Thyroid gland (tissue), 4 donors: Measurements from ENCODE around the gene SYNDIG1L. TPM values are rescaled to one million over a fixed set of nuclear protein-coding genes. Genes with fewer than 3 reads are reported as not detected.

Experiments used
- DNase-seq, 2 donors: peaks; one replicate each; pipeline ENCODE4 v3.0.0-alpha.2; 2019
- H3K27ac ChIP-seq, 3 donors: fragments of 200-600 bp; sonication (generic); 1 replicate in 2 of 3; 2 replicates in 1 of 3; pipeline ENCODE4 v1.5.1; 2016 to 2019; ENCODE audit warnings: mild to moderate bottlenecking in 1 of 3, moderate library complexity in 1 of 3
- H3K27me3 ChIP-seq: fragments of 200-600 bp; sonication (generic); one replicate; pipeline ENCODE4 v1.5.1; 2019
- H3K36me3 ChIP-seq, 2 donors: fragments of 200-600 bp; sonication (generic); one replicate each; pipeline ENCODE4 v1.5.1; 2016 to 2019
- H3K4me1 ChIP-seq, 2 donors: fragments of 200-600 bp; sonication (generic); one replicate each; pipeline ENCODE4 v1.5.1; 2017 to 2019
- H3K4me3 ChIP-seq, 3 donors: fragments of 200-600 bp; sonication (generic); replicated peaks in 1 of 3; 1 replicate in 2 of 3; 2 replicates in 1 of 3; pipeline ENCODE4 v1.5.1; 2016; ENCODE audit warnings: mild to moderate bottlenecking in 1 of 3
- H3K9me3 ChIP-seq: fragments of 200-600 bp; sonication (generic); one replicate; pipeline ENCODE4 v1.5.1; 2017
- POLR2A ChIP-seq, 2 donors: fragments of 450-650 bp; IDR thresholded peaks; one replicate each; pipeline ENCODE4 v1.6.1; 2017; ENCODE audit warnings: antibody characterized with exemption in 2 of 2, mild to moderate bottlenecking in 2 of 2, moderate library complexity in 1 of 2
- WGBS, 2 donors: methylation state at CpG; one replicate each; pipeline ENCODE4 v1.1.5; 2017; 5-methylcytosine and 5-hydroxymethylcytosine counted together
- intact Hi-C: fragments of 100-400 bp; cut with DNase I; formaldehyde crosslinking; loops from one replicate; pipeline ENCODE4 v1.15.1; 2023
- total RNA-seq, 4 donors: library from RNA; depleted of rRNA; stranded (reverse); fragments of >200 nt; gene quantifications; one replicate each; pipeline ENCODE4 v1.2.3, GENCODE V29; 2016
- TF ChIP-seq, protein P1 (sequence below), 6 experiments: fragments of 200-600 bp in 3 of 6; fragments of 450-650 bp in 3 of 6; sonication (generic) in 3 of 6; IDR thresholded peaks; one replicate each; pipeline ENCODE4 v1.5.1; 2016 to 2019; ENCODE audit warnings: antibody characterized with exemption in 6 of 6, mild to moderate bottlenecking in 2 of 6, inconsistent platforms in 1 of 6, moderate library complexity in 1 of 6

SYNDIG1L gene
- total RNA-seq, 4 donors from 2014 or later: 0.13 to 0.54 TPM; not detected in 2

DNA sequence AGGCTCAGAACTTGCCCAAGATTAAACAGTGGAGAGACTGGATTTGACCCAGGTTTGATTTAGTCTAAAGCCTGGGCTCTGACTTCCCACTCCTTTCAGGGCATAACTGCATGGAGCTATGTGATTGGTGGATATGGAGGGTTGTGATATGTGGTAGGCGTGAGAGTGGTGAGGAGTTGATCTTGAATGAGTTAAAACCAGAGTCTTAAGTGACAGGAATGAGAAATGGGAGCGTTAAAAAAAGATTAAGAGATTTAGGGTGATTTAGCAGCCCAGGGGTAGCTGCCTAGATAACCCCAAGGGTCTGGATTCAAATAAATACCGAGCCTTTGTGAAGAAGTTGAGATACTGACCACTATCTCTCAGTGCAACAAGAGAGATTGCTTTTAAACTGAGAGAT, 8.4 kb downstream of the SYNDIG1L start:
- 37 to 42% methylated on average over 3 of the region's 3 CpGs for WGBS, 2 donors
- Histone ChIP-seq H3K36me3 (no peaks in the 10 kb centered on the region), H3K4me3 (no peak overlapping the region), H3K27ac (no peak overlapping the region), H3K4me1 (no peaks in the 10 kb centered on the region), H3K9me3 (no peaks in the 10 kb centered on the region), H3K27me3 (no peaks in the 10 kb centered on the region)
- no peak for DNase-seq
- intact Hi-C loops: no loop called here
- TF ChIP-seq, protein P1, sequence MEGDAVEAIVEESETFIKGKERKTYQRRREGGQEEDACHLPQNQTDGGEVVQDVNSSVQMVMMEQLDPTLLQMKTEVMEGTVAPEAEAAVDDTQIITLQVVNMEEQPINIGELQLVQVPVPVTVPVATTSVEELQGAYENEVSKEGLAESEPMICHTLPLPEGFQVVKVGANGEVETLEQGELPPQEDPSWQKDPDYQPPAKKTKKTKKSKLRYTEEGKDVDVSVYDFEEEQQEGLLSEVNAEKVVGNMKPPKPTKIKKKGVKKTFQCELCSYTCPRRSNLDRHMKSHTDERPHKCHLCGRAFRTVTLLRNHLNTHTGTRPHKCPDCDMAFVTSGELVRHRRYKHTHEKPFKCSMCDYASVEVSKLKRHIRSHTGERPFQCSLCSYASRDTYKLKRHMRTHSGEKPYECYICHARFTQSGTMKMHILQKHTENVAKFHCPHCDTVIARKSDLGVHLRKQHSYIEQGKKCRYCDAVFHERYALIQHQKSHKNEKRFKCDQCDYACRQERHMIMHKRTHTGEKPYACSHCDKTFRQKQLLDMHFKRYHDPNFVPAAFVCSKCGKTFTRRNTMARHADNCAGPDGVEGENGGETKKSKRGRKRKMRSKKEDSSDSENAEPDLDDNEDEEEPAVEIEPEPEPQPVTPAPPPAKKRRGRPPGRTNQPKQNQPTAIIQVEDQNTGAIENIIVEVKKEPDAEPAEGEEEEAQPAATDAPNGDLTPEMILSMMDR (IDR thresholded peaks at IDR 0.05): no peak
- no peak for TF ChIP-seq POLR2A (IDR thresholded peaks at IDR 0.05)

GRCh38 chr14:74417201-74417600, 8.8 kb downstream of the SYNDIG1L start:
- Histone ChIP-seq H3K4me3 (no peak overlapping the region), H3K27me3 (no peaks in the 10 kb centered on the region), H3K4me1 (no peaks in the 10 kb centered on the region), H3K9me3 (no peaks in the 10 kb centered on the region), H3K27ac (no peak overlapping the region), H3K36me3 (no peaks in the 10 kb centered on the region)
- DNase-seq: no peak
- TF ChIP-seq POLR2A (IDR thresholded peaks at IDR 0.05): no peak
- intact Hi-C loops: no loop called here
- 79 to 85% methylated on average over 1 of the region's 1 CpG for WGBS, 2 donors

DNA sequence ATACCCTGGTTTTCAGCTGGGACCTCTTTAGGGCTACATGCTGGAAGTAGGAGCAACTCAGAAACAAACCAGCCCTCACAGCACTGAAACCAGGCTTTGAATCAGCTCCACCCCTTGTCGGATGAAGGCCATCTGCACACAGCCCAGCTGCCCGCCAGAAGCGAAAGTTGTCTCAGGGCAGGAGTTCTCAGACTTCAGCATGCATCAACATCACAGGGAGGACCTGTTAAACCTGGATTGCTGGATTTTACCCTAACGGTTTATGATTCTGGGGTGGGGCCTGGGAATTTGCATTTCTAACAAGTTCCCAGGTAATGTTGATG, 10.9 kb downstream of the SYNDIG1L start:
- no peak overlapping the region for H3K27ac ChIP-seq
- no peaks in the 10 kb centered on the region for H3K36me3 ChIP-seq
- no peak overlapping the region for H3K4me3 ChIP-seq
- DNase-seq: no peak
- 35 to 44% methylated on average over 4 of the region's 4 CpGs for WGBS, 2 donors
- no peaks in the 10 kb centered on the region for H3K27me3 ChIP-seq
- H3K9me3 ChIP-seq: no peaks in the 10 kb centered on the region
- intact Hi-C loops: no loop called here
- TF ChIP-seq, protein P1 (IDR thresholded peaks at IDR 0.05): no peak
- no peak for TF ChIP-seq POLR2A (IDR thresholded peaks at IDR 0.05)
- H3K4me1 ChIP-seq: no peaks in the 10 kb centered on the region

DNA sequence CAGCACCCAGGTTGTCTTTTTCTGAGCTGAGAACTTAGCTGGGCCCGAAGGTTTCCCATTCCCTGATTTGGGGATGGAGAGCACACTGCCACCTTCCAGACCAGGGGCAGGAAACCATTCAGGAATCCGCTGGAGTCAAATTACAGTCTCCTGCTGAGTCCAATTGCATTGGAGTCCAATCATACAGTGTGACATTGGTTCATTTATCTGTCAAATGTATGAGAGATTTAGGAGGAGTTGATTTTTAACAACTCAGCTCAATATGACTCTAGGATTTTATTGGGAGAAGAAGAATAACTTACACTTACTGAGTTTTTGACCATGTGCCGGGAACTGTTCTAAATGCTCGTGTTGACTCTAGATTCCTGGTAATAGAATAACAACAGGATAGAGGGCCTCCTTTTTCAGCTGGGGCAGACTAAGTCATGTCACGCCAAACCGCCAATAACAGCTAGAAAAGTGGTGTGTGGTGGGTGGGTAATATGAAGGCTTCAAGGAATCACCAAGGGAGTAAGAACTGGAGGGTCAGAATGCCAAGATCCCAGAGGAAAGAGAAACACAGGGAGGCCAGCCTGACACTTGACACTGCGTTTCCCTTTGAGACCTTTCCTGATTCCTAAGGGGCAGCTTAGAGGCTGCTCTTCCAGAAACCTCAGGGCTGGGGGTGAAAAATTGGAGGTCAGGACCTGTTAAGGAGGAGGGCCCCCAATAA, 11.5 kb downstream of the SYNDIG1L start:
- Histone ChIP-seq H3K4me3 (no peak overlapping the region), H3K4me1 (no peaks in the 10 kb centered on the region), H3K27me3 (no peaks in the 10 kb centered on the region), H3K36me3 (no peaks in the 10 kb centered on the region), H3K27ac (no peak overlapping the region), H3K9me3 (no peaks in the 10 kb centered on the region)
- TF ChIP-seq, protein P1 (IDR thresholded peaks at IDR 0.05): no peak
- TF ChIP-seq POLR2A (IDR thresholded peaks at IDR 0.05): no peak
- intact Hi-C loops: no loop called here
- no peak for DNase-seq
- 43 to 47% methylated on average over 7 of the region's 7 CpGs for WGBS, 2 donors

- Histone ChIP-seq H3K36me3 (no peaks in the 10 kb centered on the region), H3K9me3 (no peaks in the 10 kb centered on the region), H3K27me3 (no peaks in the 10 kb centered on the region), H3K27ac (no peak overlapping the region), H3K4me3 (no peak overlapping the region), H3K4me1 (no peaks in the 10 kb centered on the region)
- TF ChIP-seq, protein P1 (IDR thresholded peaks at IDR 0.05): no peak
- no peak for TF ChIP-seq POLR2A (IDR thresholded peaks at IDR 0.05)
- no peak for DNase-seq
- intact Hi-C loops: no loop called here
- 83 to 89% methylated on average over 4 of the region's 4 CpGs for WGBS, 2 donors
Measured at GRCh38 chr14:74413627-74414026, 12.4 kb downstream of the SYNDIG1L start.
